ENCODE results near the gene ZNF136. TPM values are rescaled to one million over a fixed set of nuclear protein-coding genes. Genes with fewer than 3 reads are reported as not detected.

ZNF136 gene
- total and polyA plus RNA-seq, 2 of the 13 experiments (the other 11 are each of a cell fraction or from before 2014, with no cell fraction given): 2.5 to 10.2 TPM

GRCh38 chr19:12162882-12163806, at the start of gene ZNF136 (continued):
- TF ChIP-seq ZNF512 (CRISPR knock-in tag; IDR thresholded peaks at IDR 0.05): 0 out of 2 replicates have a peak, but pooled peaks have one; percentile 54
- TF ChIP-seq MIER3 (CRISPR knock-in tag; IDR thresholded peaks at IDR 0.05; ENCODE audit: borderline replicate concordance): peak; percentile 60; the same call in 1 of the 2 replicates
- no peak for TF ChIP-seq MAFF (IDR thresholded peaks at IDR 0.05; ENCODE audit: low read depth, low read length)
- no peak for TF ChIP-seq ZNF318 (CRISPR knock-in tag; IDR thresholded peaks at IDR 0.05)
- TF ChIP-seq ZNF607 (CRISPR knock-in tag; IDR thresholded peaks at IDR 0.05; ENCODE audit: borderline replicate concordance): no peak; the same call in 1 of the 2 replicates
- TF ChIP-seq MED8 (CRISPR knock-in tag; IDR thresholded peaks at IDR 0.05; ENCODE audit: insufficient replicate concordance): no peak
- TF ChIP-seq ZNF570 (CRISPR knock-in tag; IDR thresholded peaks at IDR 0.05; ENCODE audit: borderline replicate concordance): no peak
- TF ChIP-seq ZSCAN22 (CRISPR knock-in tag; IDR thresholded peaks at IDR 0.05): no peak
- peak; percentile 54 for TF ChIP-seq AGO2 (optimal IDR thresholded peaks at IDR 0.05; ENCODE audit: low read depth, low read length)
- TF ChIP-seq FOXP1 (IDR thresholded peaks at IDR 0.05): no peak
- no peak for TF ChIP-seq FOXP1 (CRISPR knock-in tag; IDR thresholded peaks at IDR 0.05)
- TF ChIP-seq KDM6A (CRISPR knock-in tag; IDR thresholded peaks at IDR 0.05; ENCODE audit: low read depth): no peak
- TF ChIP-seq GZF1 (CRISPR knock-in tag; IDR thresholded peaks at IDR 0.05): no peak
- no peak for TF ChIP-seq DNMT1 (CRISPR knock-in tag; IDR thresholded peaks at IDR 0.05)
- TF ChIP-seq HDAC6 (IDR thresholded peaks at IDR 0.05; ENCODE audit: low read depth, low read length): no peak
- no peak for TF ChIP-seq FUBP1 (CRISPR knock-in tag; IDR thresholded peaks at IDR 0.05; ENCODE audit: borderline replicate concordance)
- no peak for TF ChIP-seq ZNF20 (CRISPR knock-in tag; IDR thresholded peaks at IDR 0.05)

All from HepG2 (cell line).